ENCODE data around the gene ATP8B4.
"Not testable (repeated sequence)": the region's sequence is repeated elsewhere in the genome, so short reads cannot be mapped to it uniquely, and the experiment has no call there.

ATP8B4 gene

GRCh38 chr15:50119063-50120040 is at the start of gene ATP8B4:
Gene ATP8B4, minus strand, starts transcription at chr15:50119233. Its CDS starts 12,267 bp downstream, at chr15:50106966.
- H3K4me1 Mint-ChIP-seq = peaks cover 15% of the 10 kb centered on the region
- no peaks in the 10 kb centered on the region for H3K36me3 Mint-ChIP-seq
- peaks cover 4% of the 10 kb centered on the region for H3K9me3 Mint-ChIP-seq
- H3K4me3 Mint-ChIP-seq = no peak within 1 kb of the TSS
- peak within 1 kb of the TSS; percentile 21 for H3K27ac Mint-ChIP-seq
- H3K27me3 Mint-ChIP-seq = peaks cover 14% of the 10 kb centered on the region
- ATAC-seq = no peak

GRCh38 chr15:50168379-50168778 is 49.3 kb upstream of the ATP8B4 start:
- H3K9me3 Mint-ChIP-seq = no peaks in the 10 kb centered on the region
- ATAC-seq = no peak
- H3K27me3 Mint-ChIP-seq = peaks cover 53% of the 10 kb centered on the region
- no peaks in the 10 kb centered on the region for H3K36me3 Mint-ChIP-seq
- no peak overlapping the region for H3K4me3 Mint-ChIP-seq
- no peaks in the 10 kb centered on the region for H3K4me1 Mint-ChIP-seq
- H3K27ac Mint-ChIP-seq = no peak overlapping the region

DNA sequence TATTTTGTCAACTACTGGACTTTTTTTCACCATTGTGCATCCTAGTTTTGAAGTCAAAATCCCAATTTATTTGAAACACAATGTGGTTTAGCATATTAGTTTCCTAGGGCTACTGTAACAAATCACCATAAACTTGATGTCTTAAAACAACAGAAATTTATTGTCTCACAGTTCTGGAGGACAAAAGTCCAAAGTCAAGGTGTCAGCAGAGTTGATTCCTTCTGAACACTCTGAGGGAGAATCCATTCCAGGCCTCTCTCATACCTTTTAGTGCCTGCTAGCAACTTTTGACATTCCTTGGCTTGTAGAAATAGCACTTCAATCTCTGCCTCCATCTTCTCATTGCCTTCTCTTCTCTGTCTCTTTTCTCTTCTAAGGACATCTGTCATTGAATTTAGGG is 48.1 kb upstream of the ATP8B4 start:
- Mint-ChIP-seq H3K4me1 (no peaks in the 10 kb centered on the region), H3K9me3 (peaks cover 3% of the 10 kb centered on the region), H3K4me3 (no peak overlapping the region), H3K27ac (no peak overlapping the region), H3K36me3 (no peaks in the 10 kb centered on the region), H3K27me3 (peaks cover 63% of the 10 kb centered on the region)
- no peak for ATAC-seq

- H3K4me3 Mint-ChIP-seq = no peak overlapping the region
- H3K36me3 Mint-ChIP-seq = no peaks in the 10 kb centered on the region
- H3K27ac Mint-ChIP-seq = no peak overlapping the region
- ATAC-seq = no peak
- peaks cover 3% of the 10 kb centered on the region for H3K9me3 Mint-ChIP-seq
- peaks cover 63% of the 10 kb centered on the region for H3K27me3 Mint-ChIP-seq
- no peaks in the 10 kb centered on the region for H3K4me1 Mint-ChIP-seq
Observed at GRCh38 chr15:50166216-50166615, 47.2 kb upstream of the ATP8B4 start.

- H3K9me3 Mint-ChIP-seq = peaks cover 3% of the 10 kb centered on the region
- H3K27ac Mint-ChIP-seq = no peak overlapping the region
- no peaks in the 10 kb centered on the region for H3K4me1 Mint-ChIP-seq
- H3K36me3 Mint-ChIP-seq = no peaks in the 10 kb centered on the region
- no peak for ATAC-seq
- H3K27me3 Mint-ChIP-seq = peaks cover 56% of the 10 kb centered on the region
- no peak overlapping the region for H3K4me3 Mint-ChIP-seq
Observed at GRCh38 chr15:50164458-50164857, 45.4 kb upstream of the ATP8B4 start.

GRCh38 chr15:50163719-50164410 is 44.8 kb upstream of the ATP8B4 start:
- Mint-ChIP-seq H3K27ac (no peak overlapping the region), H3K4me1 (no peaks in the 10 kb centered on the region), H3K36me3 (no peaks in the 10 kb centered on the region), H3K9me3 (peaks cover 3% of the 10 kb centered on the region), H3K27me3 (peaks cover 50% of the 10 kb centered on the region), H3K4me3 (no peak overlapping the region)
- no peak for ATAC-seq

- H3K4me1 Mint-ChIP-seq = no peaks in the 10 kb centered on the region
- peaks cover 43% of the 10 kb centered on the region for H3K27me3 Mint-ChIP-seq
- ATAC-seq = no peak
- H3K36me3 Mint-ChIP-seq = no peaks in the 10 kb centered on the region
- no peak overlapping the region for H3K4me3 Mint-ChIP-seq
- no peak overlapping the region for H3K27ac Mint-ChIP-seq
- H3K9me3 Mint-ChIP-seq = peaks cover 3% of the 10 kb centered on the region
Observed at GRCh38 chr15:50162969-50163718, 44.1 kb upstream of the ATP8B4 start.

DNA sequence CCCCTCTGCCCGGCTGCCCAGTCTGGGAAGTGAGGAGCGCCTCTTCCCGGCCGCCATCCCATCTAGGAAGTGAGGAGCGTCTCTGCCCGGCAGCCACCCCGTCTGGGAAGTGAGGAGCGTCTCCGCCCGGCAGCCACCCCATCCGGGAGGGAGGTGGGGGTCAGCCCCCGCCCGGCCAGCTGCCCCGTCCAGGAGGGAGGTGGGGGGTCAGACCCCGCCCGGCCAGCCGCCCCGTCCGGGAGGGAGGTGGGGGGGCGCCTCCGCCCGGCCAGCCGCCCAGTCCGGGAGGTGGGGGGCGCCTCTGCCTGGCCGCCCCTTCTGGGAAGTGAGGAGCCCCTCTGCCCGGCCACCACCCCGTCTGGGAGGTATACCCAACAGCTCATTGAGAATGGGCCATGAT is 39.2 kb upstream of the ATP8B4 start:
- H3K9me3 Mint-ChIP-seq = peaks cover 13% of the 10 kb centered on the region
- H3K27me3 Mint-ChIP-seq, H3K4me1 Mint-ChIP-seq, H3K27ac Mint-ChIP-seq, ATAC-seq, H3K4me3 Mint-ChIP-seq, H3K36me3 Mint-ChIP-seq: not testable (repeated sequence)

DNA sequence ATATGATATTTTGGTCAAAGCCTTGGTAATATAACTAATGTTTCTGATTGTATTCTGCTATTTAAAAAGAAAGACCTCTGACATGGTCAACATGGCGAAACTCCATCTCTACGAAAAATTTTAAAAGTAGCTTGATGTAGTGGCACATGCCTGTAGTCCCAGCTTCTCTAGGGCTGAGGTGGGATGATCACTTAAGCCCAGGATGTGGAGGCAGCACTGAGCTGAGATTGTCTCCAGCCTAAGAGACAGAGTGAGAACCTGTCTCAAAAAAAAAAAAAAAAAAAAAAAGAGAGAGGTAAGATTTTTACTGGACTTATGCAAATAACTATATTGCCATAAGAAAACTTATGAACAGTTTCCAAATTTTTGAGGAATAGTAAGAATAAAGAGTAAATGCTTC is 32.4 kb upstream of the ATP8B4 start:
- no peak overlapping the region for H3K4me3 Mint-ChIP-seq
- no peaks in the 10 kb centered on the region for H3K36me3 Mint-ChIP-seq
- ATAC-seq = no peak
- no peaks in the 10 kb centered on the region for H3K9me3 Mint-ChIP-seq
- H3K4me1 Mint-ChIP-seq = no peaks in the 10 kb centered on the region
- no peaks in the 10 kb centered on the region for H3K27me3 Mint-ChIP-seq
- no peak overlapping the region for H3K27ac Mint-ChIP-seq

- Mint-ChIP-seq H3K36me3 (no peaks in the 10 kb centered on the region), H3K4me1 (no peaks in the 10 kb centered on the region), H3K27ac (no peak overlapping the region), H3K4me3 (no peak overlapping the region), H3K9me3 (no peaks in the 10 kb centered on the region), H3K27me3 (no peaks in the 10 kb centered on the region)
- ATAC-seq = no peak
Observed at GRCh38 chr15:50150851-50151250, 31.8 kb upstream of the ATP8B4 start.

DNA sequence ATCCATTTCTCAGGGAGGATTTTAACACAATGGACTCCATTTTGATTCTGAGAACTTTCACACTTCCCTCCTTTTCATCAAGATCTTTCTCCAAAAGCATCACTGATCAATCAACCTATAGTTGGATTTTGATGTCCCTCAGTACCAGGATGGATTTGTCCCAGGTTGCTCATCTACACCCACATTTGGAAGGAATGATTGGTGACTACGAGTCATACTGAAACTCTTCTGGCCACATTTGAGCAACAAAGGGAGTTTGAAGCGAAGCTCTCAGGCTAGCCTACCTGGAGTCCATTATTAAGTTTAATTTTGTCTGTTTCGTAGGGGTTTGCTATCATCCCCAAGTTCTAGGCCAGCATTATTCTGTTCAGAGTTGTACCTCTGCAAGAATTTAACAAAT is 31.3 kb upstream of the ATP8B4 start:
- no peaks in the 10 kb centered on the region for H3K27me3 Mint-ChIP-seq
- no peak overlapping the region for H3K4me3 Mint-ChIP-seq
- H3K27ac Mint-ChIP-seq = no peak overlapping the region
- no peak for ATAC-seq
- H3K4me1 Mint-ChIP-seq = peaks cover 5% of the 10 kb centered on the region
- no peaks in the 10 kb centered on the region for H3K9me3 Mint-ChIP-seq
- H3K36me3 Mint-ChIP-seq = no peaks in the 10 kb centered on the region

GRCh38 chr15:50149090-50149489 is 30.1 kb upstream of the ATP8B4 start:
- no peak overlapping the region for H3K27ac Mint-ChIP-seq
- H3K27me3 Mint-ChIP-seq = no peaks in the 10 kb centered on the region
- no peaks in the 10 kb centered on the region for H3K36me3 Mint-ChIP-seq
- no peak overlapping the region for H3K4me3 Mint-ChIP-seq
- H3K4me1 Mint-ChIP-seq = peaks cover 15% of the 10 kb centered on the region
- peaks cover 2% of the 10 kb centered on the region for H3K9me3 Mint-ChIP-seq
- no peak for ATAC-seq

DNA sequence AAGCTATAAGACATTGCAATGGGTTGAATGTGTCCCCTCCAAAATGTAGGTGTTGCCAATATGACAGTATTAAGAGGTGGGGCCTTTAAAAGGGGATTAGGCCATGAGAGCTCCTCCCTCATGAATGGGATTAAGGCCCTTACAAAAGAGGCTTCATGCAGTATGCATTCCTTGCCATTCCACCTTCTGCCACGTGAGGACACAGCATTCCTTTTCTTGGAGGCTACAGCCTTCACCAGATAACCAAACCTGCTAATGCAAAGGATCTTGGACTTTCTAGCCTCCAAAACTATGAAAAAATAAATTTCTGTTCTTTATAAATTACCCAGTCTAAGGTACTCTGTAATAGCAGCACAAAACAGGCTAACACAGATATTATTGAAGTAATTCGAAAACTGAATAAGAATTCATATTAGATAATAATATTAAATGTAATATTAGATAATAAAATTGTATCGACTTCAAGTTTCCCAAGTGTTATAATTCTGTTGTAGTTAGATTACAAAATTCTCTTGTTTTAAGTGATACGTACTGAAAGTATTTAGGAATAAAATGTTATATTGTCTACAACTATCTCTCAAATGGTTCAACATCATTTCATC is 29.4 kb upstream of the ATP8B4 start:
- H3K4me1 Mint-ChIP-seq = peaks cover 17% of the 10 kb centered on the region
- H3K27me3 Mint-ChIP-seq = no peaks in the 10 kb centered on the region
- H3K4me3 Mint-ChIP-seq = no peak overlapping the region
- ATAC-seq = no peak
- no peak overlapping the region for H3K27ac Mint-ChIP-seq
- H3K36me3 Mint-ChIP-seq = no peaks in the 10 kb centered on the region
- peaks cover 4% of the 10 kb centered on the region for H3K9me3 Mint-ChIP-seq

DNA sequence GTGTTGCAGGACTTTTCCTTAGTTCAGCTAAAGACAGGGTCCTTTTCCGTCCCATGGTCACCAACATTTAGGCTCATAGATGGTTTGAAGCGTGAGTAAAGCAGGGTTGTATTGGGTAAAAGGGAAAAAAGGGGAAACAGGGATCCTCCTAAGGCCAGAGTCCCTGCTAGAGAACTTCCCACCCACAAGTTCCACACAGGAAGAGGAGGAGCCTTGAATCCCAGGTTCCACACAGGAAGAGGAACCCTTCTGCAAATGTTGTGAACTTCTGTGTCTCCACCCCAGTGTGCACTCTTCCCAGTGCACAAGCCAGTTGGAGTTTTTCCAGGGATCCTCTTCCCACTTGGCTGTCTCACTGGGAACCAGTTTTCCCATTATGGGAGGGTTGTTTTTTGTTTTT is 27.6 kb upstream of the ATP8B4 start:
- H3K27ac Mint-ChIP-seq = no peak overlapping the region
- peaks cover 17% of the 10 kb centered on the region for H3K4me1 Mint-ChIP-seq
- no peak overlapping the region for H3K4me3 Mint-ChIP-seq
- H3K9me3 Mint-ChIP-seq = peaks cover 4% of the 10 kb centered on the region
- ATAC-seq = no peak
- no peaks in the 10 kb centered on the region for H3K36me3 Mint-ChIP-seq
- H3K27me3 Mint-ChIP-seq = no peaks in the 10 kb centered on the region

GRCh38 chr15:50145451-50145872 is 26.4 kb upstream of the ATP8B4 start:
- Mint-ChIP-seq H3K4me3 (no peak overlapping the region), H3K9me3 (peaks cover 4% of the 10 kb centered on the region), H3K27ac (no peak overlapping the region), H3K4me1 (peaks cover 17% of the 10 kb centered on the region), H3K27me3 (no peaks in the 10 kb centered on the region), H3K36me3 (no peaks in the 10 kb centered on the region)
- ATAC-seq = no peak

All from stimulated activated memory B cell treated with anti-CD40 and anti-IgM and Interleukin-4, amounts not matched to agents 10 μg/mL and 1 μg/mL and 100 μg/mL, for 72 hours (primary cell).